ENCODE data around the gene TNFSF13B.
A peak's percentile ranks its signal among the peaks of the same experiment; 100 is the strongest.

The TNFSF13B gene

GRCh38 chr13:108325863-108326262, 56.3 kb downstream of the TNFSF13B start:
- H3K9me3 ChIP-seq (ENCODE audit: insufficient read depth, low read length), result no peaks in the 10 kb centered on the region
- TF ChIP-seq EZH2phosphoT487 (IDR thresholded peaks at IDR 0.05; ENCODE audit: low read depth), result no peak
- no peak for TF ChIP-seq CTCF (IDR thresholded peaks at IDR 0.05; ENCODE audit: low read depth, low read length)
- no peak overlapping the region for H3K4me2 ChIP-seq (ENCODE audit: low read length)
- H3K4me3 ChIP-seq (ENCODE audit: low read length), result no peak overlapping the region
- no peak overlapping the region for H3K9ac ChIP-seq (ENCODE audit: low read length)
- peaks cover 2% of the 10 kb centered on the region; the same call in 1 of the 2 replicates for H3K27me3 ChIP-seq (ENCODE audit: low read depth, low read length)
- no peak overlapping the region for H2AFZ ChIP-seq (ENCODE audit: low read depth, low read length)
- no peaks in the 10 kb centered on the region for H3K36me3 ChIP-seq (replicated peaks; ENCODE audit: low read depth, low read length)
- no peaks in the 10 kb centered on the region for H4K20me1 ChIP-seq (ENCODE audit: insufficient read depth, low read length)
- no peak overlapping the region for H3K27ac ChIP-seq (ENCODE audit: low read length)
- no peaks in the 10 kb centered on the region for H3K79me2 ChIP-seq (ENCODE audit: low read length)
- H3K4me1 ChIP-seq (ENCODE audit: low read length), result no peaks in the 10 kb centered on the region

GRCh38 chr13:108326309-108326708, 56.8 kb downstream of the TNFSF13B start:
- H3K4me1 ChIP-seq (ENCODE audit: low read length), result no peaks in the 10 kb centered on the region
- H3K36me3 ChIP-seq (replicated peaks; ENCODE audit: low read depth, low read length), result no peaks in the 10 kb centered on the region
- H3K79me2 ChIP-seq (ENCODE audit: low read length), result no peaks in the 10 kb centered on the region
- no peaks in the 10 kb centered on the region for H4K20me1 ChIP-seq (ENCODE audit: insufficient read depth, low read length)
- TF ChIP-seq CTCF (IDR thresholded peaks at IDR 0.05; ENCODE audit: low read depth, low read length), result no peak
- no peak for TF ChIP-seq EZH2phosphoT487 (IDR thresholded peaks at IDR 0.05; ENCODE audit: low read depth)
- no peak overlapping the region for H3K9ac ChIP-seq (ENCODE audit: low read length)
- H3K27ac ChIP-seq (ENCODE audit: low read length), result no peak overlapping the region
- no peaks in the 10 kb centered on the region for H3K9me3 ChIP-seq (ENCODE audit: insufficient read depth, low read length)
- peak overlapping the region; percentile 43; the same call in 1 of the 2 replicates for H2AFZ ChIP-seq (ENCODE audit: low read depth, low read length)
- no peak overlapping the region for H3K4me3 ChIP-seq (ENCODE audit: low read length)
- H3K27me3 ChIP-seq (ENCODE audit: low read depth, low read length), result peaks cover 2% of the 10 kb centered on the region; the same call in 1 of the 2 replicates
- H3K4me2 ChIP-seq (ENCODE audit: low read length), result no peak overlapping the region

GRCh38 chr13:108328848-108329247, 59.3 kb downstream of the TNFSF13B start:
- H3K27ac ChIP-seq (ENCODE audit: low read length), result no peak overlapping the region
- H3K36me3 ChIP-seq (replicated peaks; ENCODE audit: low read depth, low read length), result no peaks in the 10 kb centered on the region
- TF ChIP-seq EZH2phosphoT487 (IDR thresholded peaks at IDR 0.05; ENCODE audit: low read depth), result no peak
- TF ChIP-seq CTCF (IDR thresholded peaks at IDR 0.05; ENCODE audit: low read depth, low read length), result no peak

DNA sequence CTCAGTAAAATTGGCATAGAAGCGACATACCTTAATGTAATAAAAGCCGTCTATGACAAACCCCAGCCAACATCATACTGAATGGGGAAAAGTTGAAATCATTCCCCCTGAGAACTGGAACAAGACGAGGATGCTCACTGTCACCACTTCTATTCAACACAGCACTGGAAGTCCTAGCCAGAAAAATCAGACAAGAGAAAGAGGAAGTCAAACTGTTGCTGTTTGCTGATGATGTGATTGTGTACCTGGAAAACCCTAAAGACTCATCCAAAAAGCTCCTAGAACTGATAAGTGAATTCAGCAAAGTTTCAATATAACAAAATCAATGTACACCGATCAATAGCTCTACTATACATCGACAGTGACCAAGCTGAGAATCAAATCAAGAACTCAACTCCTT, 63.3 kb downstream of the TNFSF13B start:
- H3K9me3 ChIP-seq (ENCODE audit: insufficient read depth, low read length), result no peaks in the 10 kb centered on the region
- H3K36me3 ChIP-seq (replicated peaks; ENCODE audit: low read depth, low read length), result no peaks in the 10 kb centered on the region
- no peak for TF ChIP-seq CTCF (IDR thresholded peaks at IDR 0.05; ENCODE audit: low read depth, low read length)
- TF ChIP-seq EZH2phosphoT487 (IDR thresholded peaks at IDR 0.05; ENCODE audit: low read depth), result no peak

More at GRCh38 chr13:108328848-108329247, 59.3 kb downstream of the TNFSF13B start:
- Histone ChIP-seq H3K79me2 (ENCODE audit: low read length) (no peaks in the 10 kb centered on the region), H3K4me1 (ENCODE audit: low read length) (no peaks in the 10 kb centered on the region), H3K9me3 (ENCODE audit: insufficient read depth, low read length) (no peaks in the 10 kb centered on the region), H4K20me1 (ENCODE audit: insufficient read depth, low read length) (no peaks in the 10 kb centered on the region), H3K4me2 (ENCODE audit: low read length) (no peak overlapping the region), H3K9ac (ENCODE audit: low read length) (no peak overlapping the region), H3K4me3 (ENCODE audit: low read length) (no peak overlapping the region), H2AFZ (ENCODE audit: low read depth, low read length) (no peak overlapping the region), H3K27me3 (ENCODE audit: low read depth, low read length) (no peaks in the 10 kb centered on the region)

More for the DNA sequence above, 63.3 kb downstream of the TNFSF13B start:
- H3K9ac ChIP-seq (ENCODE audit: low read length), result no peak overlapping the region
- no peaks in the 10 kb centered on the region for H3K79me2 ChIP-seq (ENCODE audit: low read length)
- no peaks in the 10 kb centered on the region for H4K20me1 ChIP-seq (ENCODE audit: insufficient read depth, low read length)
- H3K27ac ChIP-seq (ENCODE audit: low read length), result no peak overlapping the region
- H3K4me3 ChIP-seq (ENCODE audit: low read length), result no peak overlapping the region
- no peak overlapping the region for H2AFZ ChIP-seq (ENCODE audit: low read depth, low read length)
- H3K4me2 ChIP-seq (ENCODE audit: low read length), result no peak overlapping the region
- no peaks in the 10 kb centered on the region for H3K4me1 ChIP-seq (ENCODE audit: low read length)
- H3K27me3 ChIP-seq (ENCODE audit: low read depth, low read length), result peaks cover 6% of the 10 kb centered on the region; the same call in 1 of the 2 replicates
